Endodermal cell (in vitro differentiated cells): ENCODE data around the gene FLCN. TPM values are rescaled to one million over a fixed set of nuclear protein-coding genes. Genes with fewer than 3 reads are reported as not detected.

Experiments used
- DNase-seq: peaks from one replicate; pipeline ENCODE4 v3.0.0-alpha.2; 2017
- H3K27ac ChIP-seq: 2 replicates; pipeline ENCODE4 v1.5.1; 2013; ENCODE audit warnings: mild to moderate bottlenecking, low read depth, low read length, moderate library complexity
- H3K27me3 ChIP-seq: 2 replicates; pipeline ENCODE4 v1.6.1; 2013; ENCODE audit warnings: mild to moderate bottlenecking, low read length, moderate library complexity; ENCODE audit not compliant: insufficient read depth, control insufficient read depth, poor library complexity, severe bottlenecking
- H3K36me3 ChIP-seq: 2 replicates; pipeline ENCODE4 v1.7.0; 2013; ENCODE audit warnings: mild to moderate bottlenecking, low read length, moderate library complexity; ENCODE audit not compliant: control insufficient read depth, insufficient read depth
- H3K4me1 ChIP-seq: one replicate; pipeline ENCODE4 v1.7.0; 2013; ENCODE audit warnings: low read length; ENCODE audit not compliant: control insufficient read depth, insufficient read depth
- H3K4me3 ChIP-seq: 2 replicates; pipeline ENCODE4 v1.5.1; 2013; ENCODE audit warnings: mild to moderate bottlenecking, low read length, moderate library complexity
- H3K9ac ChIP-seq: 2 replicates; pipeline ENCODE4 v1.6.1; 2013; ENCODE audit warnings: mild to moderate bottlenecking, low read length, moderate library complexity; ENCODE audit not compliant: poor library complexity, severe bottlenecking; ENCODE audit errors: extremely low read depth
- H3K9me3 ChIP-seq: 2 replicates; pipeline ENCODE4 v1.6.1; 2013; ENCODE audit warnings: mild to moderate bottlenecking, low read length, moderate library complexity; ENCODE audit not compliant: control insufficient read depth
- H3K27ac Mint-ChIP-seq: 2 replicates; pipeline ENCODE4 v1.8.0; 2020; ENCODE audit warnings: mixed read lengths
- H3K27me3 Mint-ChIP-seq: 2 replicates; pipeline ENCODE4 v1.8.0; 2021; ENCODE audit warnings: mild to moderate bottlenecking, mixed read lengths; ENCODE audit not compliant: insufficient read depth
- H3K36me3 Mint-ChIP-seq: 2 replicates; pipeline ENCODE4 v1.8.0; 2020; ENCODE audit warnings: low read depth, mixed read lengths
- H3K4me1 Mint-ChIP-seq: 2 replicates; pipeline ENCODE4 v1.8.0; 2020; ENCODE audit warnings: mixed read lengths
- H3K4me3 Mint-ChIP-seq: 2 replicates; pipeline ENCODE4 v1.8.0; 2020; ENCODE audit warnings: mild to moderate bottlenecking, moderate library complexity, mixed read lengths
- H3K9me3 Mint-ChIP-seq: 2 replicates; pipeline ENCODE4 v1.8.0; 2020; ENCODE audit warnings: mild to moderate bottlenecking, mixed read lengths
- WGBS, 2 experiments: methylation state at CpG; one replicate each; pipeline versions ENCODE4 v1.1.5 to v1.1.7; 2013; ENCODE audit warnings: missing lambda C conversion rate in 2 of 2, mixed read lengths in 1 of 2; ENCODE audit not compliant: insufficient coverage in 1 of 2, insufficient read length in 1 of 2; 5-methylcytosine and 5-hydroxymethylcytosine counted together
- total RNA-seq, 2 donors: library from RNA; stranded (reverse); fragmentation: NEBNext Ultra II Directional in 1 of 2; extraction: Animal tissue kit (Norgen Biotek cat#: 25700) in 1 of 2; gene quantifications; 2 replicates in 1 of 2; 3 replicates in 1 of 2; pipeline ENCODE4 v1.2.1, GENCODE V29; 2021
- TF ChIP-seq, protein P1 (sequence below): fragments of 200-600 bp; sonication (generic); conservative IDR thresholded peaks from 2 replicates; pipeline ENCODE4 v1.5.0; 2021; ENCODE audit warnings: antibody characterized with exemption, mild to moderate bottlenecking

FLCN gene
- total RNA-seq, 2 donors from 2014 or later, result 41.8 to 47.2 TPM

DNA sequence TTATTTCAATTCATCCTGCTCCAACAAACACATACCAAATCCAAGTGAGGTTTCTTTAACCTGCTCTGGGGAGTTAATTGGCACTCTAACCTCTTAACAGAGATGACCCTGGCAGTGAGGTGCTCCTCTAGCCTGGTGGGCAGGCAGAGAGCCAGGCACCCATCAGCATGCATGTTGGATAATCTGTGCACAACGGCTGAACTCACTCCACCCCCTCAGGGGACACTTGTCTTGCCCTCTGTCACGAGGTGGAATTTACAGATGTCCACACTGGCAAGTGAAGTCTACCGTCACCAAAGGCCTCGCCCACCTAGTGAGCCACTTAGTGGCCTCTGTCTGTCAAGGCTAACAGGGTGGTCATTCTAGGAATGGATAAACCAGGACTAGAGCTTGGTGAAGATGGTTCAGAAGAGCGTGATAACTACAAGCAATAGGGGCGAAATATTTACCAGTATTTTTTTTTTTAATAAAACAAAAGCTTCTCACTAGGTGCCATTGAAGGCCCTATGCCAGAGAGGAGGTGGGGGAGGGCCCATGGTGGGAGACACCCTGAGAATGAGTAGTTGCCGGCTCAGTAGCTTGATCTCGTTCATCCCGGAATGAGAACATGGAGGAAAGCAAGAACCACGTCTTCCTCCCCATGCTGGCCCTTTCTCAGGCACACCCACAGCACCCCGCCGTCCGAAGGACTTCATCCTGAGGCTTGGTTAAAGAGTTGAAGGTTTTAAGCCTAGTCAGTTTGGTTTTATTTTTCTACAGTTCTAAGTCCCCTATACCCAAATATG lies 56.0 kb downstream of the FLCN start:
- Mint-ChIP-seq H3K27ac (no peak overlapping the region), H3K36me3 (peaks cover 64% of the 10 kb centered on the region), H3K27me3 (no peaks in the 10 kb centered on the region), H3K4me1 (peaks cover 16% of the 10 kb centered on the region), H3K9me3 (no peaks in the 10 kb centered on the region), H3K4me3 (no peak overlapping the region)
- Histone ChIP-seq H3K36me3 (peaks cover 67% of the 10 kb centered on the region), H3K4me3 (no peak overlapping the region), H3K27me3 (no peaks in the 10 kb centered on the region), H3K9ac (no peak overlapping the region), H3K4me1 (peaks cover 2% of the 10 kb centered on the region), H3K27ac (no peak overlapping the region), H3K9me3 (no peaks in the 10 kb centered on the region)
- TF ChIP-seq, protein P1, sequence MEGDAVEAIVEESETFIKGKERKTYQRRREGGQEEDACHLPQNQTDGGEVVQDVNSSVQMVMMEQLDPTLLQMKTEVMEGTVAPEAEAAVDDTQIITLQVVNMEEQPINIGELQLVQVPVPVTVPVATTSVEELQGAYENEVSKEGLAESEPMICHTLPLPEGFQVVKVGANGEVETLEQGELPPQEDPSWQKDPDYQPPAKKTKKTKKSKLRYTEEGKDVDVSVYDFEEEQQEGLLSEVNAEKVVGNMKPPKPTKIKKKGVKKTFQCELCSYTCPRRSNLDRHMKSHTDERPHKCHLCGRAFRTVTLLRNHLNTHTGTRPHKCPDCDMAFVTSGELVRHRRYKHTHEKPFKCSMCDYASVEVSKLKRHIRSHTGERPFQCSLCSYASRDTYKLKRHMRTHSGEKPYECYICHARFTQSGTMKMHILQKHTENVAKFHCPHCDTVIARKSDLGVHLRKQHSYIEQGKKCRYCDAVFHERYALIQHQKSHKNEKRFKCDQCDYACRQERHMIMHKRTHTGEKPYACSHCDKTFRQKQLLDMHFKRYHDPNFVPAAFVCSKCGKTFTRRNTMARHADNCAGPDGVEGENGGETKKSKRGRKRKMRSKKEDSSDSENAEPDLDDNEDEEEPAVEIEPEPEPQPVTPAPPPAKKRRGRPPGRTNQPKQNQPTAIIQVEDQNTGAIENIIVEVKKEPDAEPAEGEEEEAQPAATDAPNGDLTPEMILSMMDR, result no peak
- WGBS, 2 experiments, result 96 to 99% methylated on average over 9 to 12 of the region's 13 CpGs
- no peak for DNase-seq

DNA sequence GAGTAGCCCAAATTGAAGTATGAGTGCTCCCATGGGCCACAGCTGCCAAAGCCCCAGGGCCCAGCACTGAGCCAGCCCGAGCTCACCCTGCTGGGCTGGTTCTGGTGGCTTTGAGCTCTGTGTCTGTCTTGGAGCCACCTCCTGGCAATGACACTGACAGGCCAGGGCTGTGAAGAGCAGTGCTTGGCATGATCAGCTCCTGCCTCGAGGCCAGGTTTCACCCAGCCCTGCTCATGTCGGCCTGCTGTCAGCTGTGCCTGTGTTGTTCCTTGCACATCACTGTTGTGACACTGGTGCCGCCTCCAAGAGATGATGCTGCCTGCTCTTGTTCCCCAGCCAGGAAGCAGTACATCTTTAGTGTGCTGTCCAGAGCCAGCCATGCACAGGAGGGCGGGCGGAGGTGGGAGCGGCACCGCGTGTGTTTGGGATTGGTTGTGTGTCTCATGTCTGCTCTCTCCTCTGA lies 56.8 kb downstream of the FLCN start:
- Mint-ChIP-seq H3K4me3 (no peak overlapping the region), H3K36me3 (peaks cover 69% of the 10 kb centered on the region), H3K4me1 (peaks cover 9% of the 10 kb centered on the region), H3K27ac (no peak overlapping the region), H3K27me3 (no peaks in the 10 kb centered on the region), H3K9me3 (no peaks in the 10 kb centered on the region)
- H3K9me3 ChIP-seq, result no peaks in the 10 kb centered on the region
- peaks cover 74% of the 10 kb centered on the region for H3K36me3 ChIP-seq
- no peak overlapping the region for H3K27ac ChIP-seq
- DNase-seq, result no peak
- TF ChIP-seq, protein P1, result no peak
- no peak overlapping the region for H3K9ac ChIP-seq
- WGBS, 2 experiments, result 97 to 100% methylated on average over 7 to 9 of the region's 9 CpGs
- no peaks in the 10 kb centered on the region for H3K4me1 ChIP-seq
- H3K4me3 ChIP-seq, result no peak overlapping the region
- no peaks in the 10 kb centered on the region for H3K27me3 ChIP-seq

GRCh38 chr17:17179371-17179827 lies 57.6 kb downstream of the FLCN start:
- TF ChIP-seq, protein P1, result no peak
- Mint-ChIP-seq H3K36me3 (peaks cover 68% of the 10 kb centered on the region), H3K9me3 (no peaks in the 10 kb centered on the region), H3K27ac (no peak overlapping the region), H3K4me1 (peaks cover under 1% of the 10 kb centered on the region), H3K4me3 (no peak overlapping the region), H3K27me3 (no peaks in the 10 kb centered on the region)
- H3K27me3 ChIP-seq, result no peaks in the 10 kb centered on the region
- no peaks in the 10 kb centered on the region for H3K4me1 ChIP-seq
- no peak overlapping the region for H3K4me3 ChIP-seq
- no peak overlapping the region for H3K9ac ChIP-seq
- no peak overlapping the region for H3K27ac ChIP-seq
- DNase-seq, result no peak
- H3K9me3 ChIP-seq, result no peaks in the 10 kb centered on the region
- H3K36me3 ChIP-seq, result peaks cover 78% of the 10 kb centered on the region
- WGBS, 2 experiments, result 100% methylated on average over 1 of the region's 2 CpGs; no CpG with 5 or more reads in 1 of the 2 experiments
